ENCODE measurements around the gene SMIM28. TPM values are rescaled to one million over a fixed set of nuclear protein-coding genes. Genes with fewer than 3 reads are reported as not detected.

SMIM28 gene
- total RNA-seq, 1 experiment from 2014 or later, result not detected

GRCh38 chr6:138331984-138332383, 45.7 kb upstream of the SMIM28 start:
- BruUV-seq (replicated peaks), result no TSS peak
- ATAC-seq (no peak), DNase-seq (ENCODE audit: low read depth, low spot score) (no peak)
- no peaks in the 10 kb centered on the region for H3K36me3 ChIP-seq (ENCODE audit: control insufficient read depth, insufficient read depth, low read length)
- H3K9me3 ChIP-seq (ENCODE audit: control insufficient read depth, insufficient read depth, low read depth, low read length), result no peaks in the 10 kb centered on the region
- ChIA-PET CTCF (interaction anchor here (0.5 kb wide), 1 partner anchor 83 kb away, joined by 4 read pairs; no protein-coding TSS in a partner anchor), POLR2A (no interaction called here)
- H3K4me3 ChIP-seq (ENCODE audit: low read depth in 2 of 2, low read length in 2 of 2), result no peak overlapping the region
- H3K4me1 ChIP-seq (ENCODE audit: control insufficient read depth, insufficient read depth, low read length), result no peaks in the 10 kb centered on the region
- H3K27ac ChIP-seq (ENCODE audit: low read length), result no peak overlapping the region
- TF ChIP-seq REST (IDR thresholded peaks at IDR 0.05; ENCODE audit: insufficient read depth in 1 of 2, low read depth in 2 of 2, low read length in 1 of 2) (no peak), SIN3A (IDR thresholded peaks at IDR 0.05; ENCODE audit: borderline replicate concordance, insufficient read depth, low read depth, low read length) (no peak), CTCF (IDR thresholded peaks at IDR 0.05) (no peak), POLR2AphosphoS5 (IDR thresholded peaks at IDR 0.05; ENCODE audit: low read depth, low read length) (no peak), TCF7L2 (IDR thresholded peaks at IDR 0.05; ENCODE audit: low read depth, low read length) (no peak)
- H3K27me3 ChIP-seq (ENCODE audit: control insufficient read depth, insufficient read depth, low read length), result no peaks in the 10 kb centered on the region
- in situ Hi-C loops (cut with HindIII; ENCODE audit: low pct_unique_long_range_greater_than_20kb, low sequenced_read_pairs), result no loop called here
- intact Hi-C loops (cut with micrococcal nuclease; ENCODE audit: unreplicated experiment), result no loop called here

- no TSS peak for BruUV-seq (replicated peaks)
- DNase-seq (ENCODE audit: low read depth, low spot score) (no peak), ATAC-seq (no peak)
- TF ChIP-seq SIN3A (IDR thresholded peaks at IDR 0.05; ENCODE audit: borderline replicate concordance, insufficient read depth, low read depth, low read length), result no peak
- no peak for TF ChIP-seq POLR2AphosphoS5 (IDR thresholded peaks at IDR 0.05; ENCODE audit: low read depth, low read length)
- TF ChIP-seq REST (IDR thresholded peaks at IDR 0.05; ENCODE audit: insufficient read depth in 1 of 2, low read depth in 2 of 2, low read length in 1 of 2), result no peak
- TF ChIP-seq TCF7L2 (IDR thresholded peaks at IDR 0.05; ENCODE audit: low read depth, low read length), result no peak
- no peak for TF ChIP-seq CTCF (IDR thresholded peaks at IDR 0.05)
- intact Hi-C loops (cut with micrococcal nuclease; ENCODE audit: unreplicated experiment) (no loop called here), in situ Hi-C loops (cut with HindIII; ENCODE audit: low pct_unique_long_range_greater_than_20kb, low sequenced_read_pairs) (no loop called here)
- Histone ChIP-seq H3K4me3 (ENCODE audit: low read depth in 2 of 2, low read length in 2 of 2) (no peak overlapping the region), H3K4me1 (ENCODE audit: control insufficient read depth, insufficient read depth, low read length) (no peaks in the 10 kb centered on the region), H3K27me3 (ENCODE audit: control insufficient read depth, insufficient read depth, low read length) (no peaks in the 10 kb centered on the region), H3K36me3 (ENCODE audit: control insufficient read depth, insufficient read depth, low read length) (no peaks in the 10 kb centered on the region), H3K9me3 (ENCODE audit: control insufficient read depth, insufficient read depth, low read depth, low read length) (no peaks in the 10 kb centered on the region), H3K27ac (ENCODE audit: low read length) (no peak overlapping the region)
- ChIA-PET POLR2A (no interaction called here), CTCF (no interaction called here)
Measured at GRCh38 chr6:138334000-138334399, 43.7 kb upstream of the SMIM28 start.

All from Panc1 (cell line).